Amygdala (tissue), 56 donors: ENCODE measurements around the gene EDEM2.
"Not testable (repeated sequence)": the region's sequence is repeated elsewhere in the genome, so short reads cannot be mapped to it uniquely, and the experiment has no call there.

Experiments
- DNase-seq, 56 donors: peaks; one replicate each; lab custom pipeline; 2025; lab: John Stamatoyannopoulos, UW

Gene EDEM2

GRCh38 chr20:35146920-35147574 is at the start of gene EDEM2:
Gene EDEM2, minus strand, starts transcription at chr20:35147336. Its CDS starts 78 bp downstream, at chr20:35147258.
- peak; percentile 34 to 96 (median 87) for DNase-seq

GRCh38 chr20:35196313-35196712 is 49.2 kb upstream of the EDEM2 start:
- no peak for DNase-seq

GRCh38 chr20:35193031-35193791 is 46.1 kb upstream of the EDEM2 start:
- DNase-seq: not testable (repeated sequence)

GRCh38 chr20:35192118-35192872 is 45.2 kb upstream of the EDEM2 start:
- DNase-seq: no peak

- DNase-seq: no peak
Measured at GRCh38 chr20:35191419-35192117, 44.4 kb upstream of the EDEM2 start.

GRCh38 chr20:35190556-35190955 is 43.4 kb upstream of the EDEM2 start:
- DNase-seq: no peak

GRCh38 chr20:35189223-35189622 is 42.1 kb upstream of the EDEM2 start:
- DNase-seq: not testable (repeated sequence)

- no peak for DNase-seq
Measured at GRCh38 chr20:35187584-35188190, 40.6 kb upstream of the EDEM2 start.

GRCh38 chr20:35186691-35187289 is 39.7 kb upstream of the EDEM2 start:
- DNase-seq: not testable (repeated sequence)

GRCh38 chr20:35181731-35182130 is 34.6 kb upstream of the EDEM2 start:
- DNase-seq: no peak

GRCh38 chr20:35180266-35180665 is 33.1 kb upstream of the EDEM2 start:
- DNase-seq: no peak

GRCh38 chr20:35179292-35180212 is 32.4 kb upstream of the EDEM2 start:
- no peak for DNase-seq

- no peak for DNase-seq
Measured at GRCh38 chr20:35176132-35176531, 29.0 kb upstream of the EDEM2 start.

GRCh38 chr20:35174458-35175216 is 27.5 kb upstream of the EDEM2 start:
- peak in 4 of 56 donors; percentile 3 to 24 (median 10) for DNase-seq

- DNase-seq: no peak
Measured at GRCh38 chr20:35173576-35174192, 26.5 kb upstream of the EDEM2 start.

GRCh38 chr20:35172434-35172806 is 25.3 kb upstream of the EDEM2 start:
- DNase-seq: no peak

GRCh38 chr20:35171753-35172433 is 24.8 kb upstream of the EDEM2 start, which contains the start of gene PROCR:
Gene PROCR, plus strand, starts transcription at chr20:35172072. Its CDS starts 83 bp downstream, at chr20:35172155.
- DNase-seq: peak in 34 of 56 donors; percentile 3 to 60 (median 18)
